Panc1 (cell line): ENCODE data around the gene CLRN1.

Experiments used
- CTCF ChIP-seq: fragments of 450-650 bp; IDR thresholded peaks from 2 replicates; pipeline ENCODE4 v1.5.1; 2017; ENCODE audit warnings: mild to moderate bottlenecking
- POLR2AphosphoS5 ChIP-seq: IDR thresholded peaks from 2 replicates; pipeline ENCODE4 v1.6.1; 2012; ENCODE audit warnings: mild to moderate bottlenecking, low read depth, low read length, moderate library complexity
- SIN3A ChIP-seq: IDR thresholded peaks from 2 replicates; pipeline ENCODE4 v1.6.1; 2012; ENCODE audit warnings: low read depth, mild to moderate bottlenecking, low read length, moderate library complexity, borderline replicate concordance; ENCODE audit not compliant: insufficient read depth

- TF ChIP-seq CTCF: no peak
- TF ChIP-seq SIN3A: no peak
- TF ChIP-seq POLR2AphosphoS5: no peak
These were observed 81.7 kb downstream of the CLRN1 start for GRCh38 chr3:150890831-150891230.
